Stimulated activated naive CD4-positive, alpha-beta T cell treated with Interleukin-2 at 50 U/mL for 16 hours (primary cell): ENCODE data around the gene PPCDC.
"Not testable (repeated sequence)": the region's sequence is repeated elsewhere in the genome, so short reads cannot be mapped to it uniquely, and the experiment has no call there.

Experiments
- DNase-seq: peaks from one replicate; lab custom pipeline; 2025; lab: John Stamatoyannopoulos, UW

PPCDC gene

GRCh38 chr15:75068748-75069147 lies 45.4 kb downstream of the PPCDC start:
- DNase-seq: no peak

- no peak for DNase-seq
These were observed 46.0 kb downstream of the PPCDC start for GRCh38 chr15:75069301-75069925.

- no peak for DNase-seq
These were observed 47.3 kb downstream of the PPCDC start for GRCh38 chr15:75070674-75071073.

- DNase-seq: no peak
These were observed 49.8 kb downstream of the PPCDC start for GRCh38 chr15:75073197-75073596.

GRCh38 chr15:75076277-75076676 lies 52.9 kb downstream of the PPCDC start:
- no peak for DNase-seq

GRCh38 chr15:75077551-75077961 lies 54.2 kb downstream of the PPCDC start:
- DNase-seq: not testable (repeated sequence)

- no peak for DNase-seq
These were observed 57.8 kb downstream of the PPCDC start for GRCh38 chr15:75081150-75081549.

- no peak for DNase-seq
These were observed 59.3 kb downstream of the PPCDC start for GRCh38 chr15:75082689-75083088.

- DNase-seq: not testable (repeated sequence)
These were observed 62.3 kb downstream of the PPCDC start for GRCh38 chr15:75085708-75086107.

GRCh38 chr15:75089456-75090387 lies 66.3 kb downstream of the PPCDC start:
- DNase-seq: no peak

- DNase-seq: no peak
These were observed 67.0 kb downstream of the PPCDC start for GRCh38 chr15:75090388-75090734.

- no peak for DNase-seq
These were observed 68.4 kb downstream of the PPCDC start for GRCh38 chr15:75091814-75092213.

GRCh38 chr15:75094961-75095478 lies 71.6 kb downstream of the PPCDC start:
- not testable (repeated sequence) for DNase-seq

GRCh38 chr15:75095594-75095993 lies 72.2 kb downstream of the PPCDC start:
- DNase-seq: no peak

- no peak for DNase-seq
These were observed 74.5 kb downstream of the PPCDC start for GRCh38 chr15:75097939-75098338.

GRCh38 chr15:75098404-75098803 lies 75.0 kb downstream of the PPCDC start:
- DNase-seq: no peak
